Hypothalamus (tissue), 51 donors: Measurements from ENCODE around the gene CFAP299.

ENCODE experiments used
- DNase-seq, 51 donors: peaks; one replicate each; lab custom pipeline; 2025; lab: John Stamatoyannopoulos, UW

The CFAP299 gene

DNA sequence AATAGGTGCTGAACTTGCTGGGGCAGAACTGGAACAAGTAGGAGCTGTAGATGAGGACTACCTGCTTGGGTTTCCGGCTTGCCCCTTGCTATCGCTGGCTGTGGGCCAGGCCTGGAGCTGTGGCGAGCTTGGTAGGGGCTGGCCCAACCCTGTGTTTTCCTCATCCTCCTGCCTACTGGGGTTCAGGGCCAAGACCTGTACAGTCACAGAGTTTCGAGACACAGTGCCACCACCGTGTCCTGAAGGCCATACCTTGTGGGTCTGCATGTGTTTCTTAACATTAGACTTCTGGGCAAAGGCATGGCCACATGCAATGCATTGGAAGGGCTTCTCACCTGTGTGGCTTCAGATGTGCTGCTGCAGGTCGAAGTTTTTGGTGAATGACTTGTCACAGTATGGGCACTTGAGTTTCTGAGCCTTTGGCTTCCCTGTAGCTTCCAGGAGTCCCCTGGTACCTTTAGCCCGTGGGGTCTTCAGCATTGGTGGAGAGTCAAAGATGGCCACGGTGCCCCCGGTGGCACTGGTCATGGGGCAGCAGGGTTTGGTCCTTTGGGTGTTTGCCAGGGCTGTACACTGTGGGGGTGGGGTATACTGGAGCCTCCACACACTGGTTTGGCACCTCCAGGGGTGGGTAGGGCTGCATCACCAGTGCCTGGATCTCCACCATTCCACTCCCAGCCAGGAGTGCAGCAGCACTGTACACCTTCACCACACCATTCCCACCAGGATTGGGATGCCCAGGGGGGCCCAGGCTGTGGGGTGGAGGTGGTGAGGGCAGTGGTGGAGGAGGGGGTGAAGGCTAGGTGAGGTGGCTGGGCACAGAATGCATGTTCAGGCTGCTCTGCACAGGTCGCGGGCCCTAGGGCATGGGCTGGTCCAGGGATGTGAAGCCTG is 52.1 kb downstream of the CFAP299 start:
- DNase-seq = no peak

GRCh38 chr4:80388284-80388607 is 52.7 kb downstream of the CFAP299 start:
- DNase-seq = no peak

GRCh38 chr4:80390178-80390577 is 54.6 kb downstream of the CFAP299 start:
- DNase-seq = no peak

DNA sequence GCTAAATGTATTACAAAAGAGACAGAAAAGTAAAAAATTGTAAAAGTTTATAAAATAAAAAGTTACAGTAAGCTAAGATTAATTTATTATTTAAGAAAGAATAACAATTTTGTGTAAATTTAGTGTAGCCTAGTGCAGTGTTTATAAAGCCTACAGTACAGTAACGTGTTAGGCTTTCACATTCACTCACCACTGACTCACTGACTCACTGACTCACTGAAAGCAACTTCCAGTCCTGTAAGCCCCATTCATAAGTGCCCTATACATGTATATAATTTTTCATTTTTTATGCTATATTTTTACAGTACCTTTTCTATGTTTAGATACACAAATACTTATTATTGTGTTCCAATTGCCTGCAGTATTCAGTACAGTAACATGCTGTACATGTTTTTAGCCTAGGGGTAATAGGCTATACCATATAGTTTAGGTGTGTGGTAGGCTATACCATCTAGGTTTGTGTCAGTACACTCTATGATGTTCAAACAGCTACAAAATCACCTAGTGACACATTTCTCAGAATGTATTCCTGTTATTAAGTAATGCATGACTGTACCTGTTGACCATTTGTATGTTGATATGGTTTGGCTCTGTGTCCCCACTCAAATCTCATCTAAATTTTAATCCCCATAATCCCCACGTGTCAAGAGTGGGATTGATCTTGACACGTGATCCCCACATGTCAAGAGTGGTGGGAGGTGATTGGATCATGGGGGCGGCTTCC is 57.9 kb downstream of the CFAP299 start:
- DNase-seq = no peak

DNA sequence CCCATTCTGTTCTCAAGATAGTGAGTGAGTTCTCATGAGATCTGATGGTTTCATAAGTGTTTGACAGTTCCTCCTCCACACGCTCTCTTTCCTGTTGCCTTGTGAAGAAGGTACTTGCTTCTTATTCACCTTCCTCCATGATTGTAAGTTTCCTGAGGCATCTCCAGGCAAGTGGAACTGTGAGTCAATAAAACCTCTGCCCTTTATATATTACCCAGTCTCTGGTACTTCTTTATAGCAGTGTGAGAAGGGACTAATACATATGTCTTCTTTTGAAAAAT is 58.4 kb downstream of the CFAP299 start:
- DNase-seq = no peak

DNA sequence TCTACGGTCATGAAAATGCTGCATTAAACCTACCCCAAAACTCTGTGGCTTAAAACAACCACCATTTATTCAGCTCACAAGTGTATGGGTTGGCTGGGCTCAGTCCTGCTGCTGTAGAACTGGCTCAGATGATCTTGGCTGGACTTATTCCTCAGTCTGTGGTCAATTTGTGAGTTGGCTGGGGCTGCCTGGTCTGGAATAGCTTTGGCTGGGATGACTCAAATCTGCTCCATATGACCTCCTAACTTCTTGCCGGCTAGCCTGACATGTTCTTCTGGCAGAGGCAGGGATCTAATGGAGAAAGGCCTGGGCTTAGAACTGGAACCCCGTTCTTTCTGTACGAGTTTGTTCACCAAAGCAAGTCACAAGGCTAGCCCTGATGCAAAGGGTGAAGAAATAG is 71.7 kb downstream of the CFAP299 start:
- no peak for DNase-seq

- DNase-seq = no peak
Measured at GRCh38 chr4:80409809-80410208, 74.3 kb downstream of the CFAP299 start.

DNA sequence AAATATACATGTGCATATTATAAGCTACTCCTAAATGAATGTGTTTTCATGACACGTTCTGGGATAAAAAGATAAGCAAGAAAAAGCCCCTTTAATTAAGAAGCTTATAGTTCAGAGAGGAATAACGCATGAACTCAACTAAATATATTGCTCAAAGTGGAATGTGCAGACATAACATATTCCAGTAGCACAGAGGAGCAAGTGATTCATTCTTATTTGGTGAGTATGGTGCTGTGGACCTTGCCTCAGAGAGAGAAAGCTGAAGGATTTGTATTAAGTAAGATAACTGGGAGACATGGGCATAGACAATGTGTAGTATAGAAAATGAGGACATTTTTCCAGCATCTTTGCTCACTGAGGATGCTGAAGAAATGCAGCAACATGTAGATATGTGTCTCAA is 76.8 kb downstream of the CFAP299 start:
- no peak for DNase-seq

- no peak for DNase-seq
Measured at GRCh38 chr4:80413086-80413485, 77.6 kb downstream of the CFAP299 start.

DNA sequence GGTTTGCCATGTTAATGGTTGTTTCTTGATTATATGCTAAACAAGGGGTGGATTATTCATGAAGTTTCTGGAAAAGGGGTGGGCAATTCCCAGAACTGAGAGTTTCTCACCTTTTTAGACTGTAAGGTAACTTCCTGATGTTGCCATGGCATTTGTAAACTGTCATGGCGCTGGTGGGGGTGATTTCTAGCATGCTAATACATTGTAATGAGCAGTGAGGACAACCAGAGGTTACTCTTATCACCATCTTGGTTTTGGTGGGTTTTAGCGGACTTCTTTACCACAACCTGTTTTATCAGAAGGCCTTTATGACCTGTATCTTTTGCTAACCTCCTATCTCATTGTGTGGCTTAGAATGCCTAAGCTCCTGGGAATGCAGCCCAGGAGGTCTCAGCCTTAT is 81.5 kb downstream of the CFAP299 start:
- no peak for DNase-seq

DNA sequence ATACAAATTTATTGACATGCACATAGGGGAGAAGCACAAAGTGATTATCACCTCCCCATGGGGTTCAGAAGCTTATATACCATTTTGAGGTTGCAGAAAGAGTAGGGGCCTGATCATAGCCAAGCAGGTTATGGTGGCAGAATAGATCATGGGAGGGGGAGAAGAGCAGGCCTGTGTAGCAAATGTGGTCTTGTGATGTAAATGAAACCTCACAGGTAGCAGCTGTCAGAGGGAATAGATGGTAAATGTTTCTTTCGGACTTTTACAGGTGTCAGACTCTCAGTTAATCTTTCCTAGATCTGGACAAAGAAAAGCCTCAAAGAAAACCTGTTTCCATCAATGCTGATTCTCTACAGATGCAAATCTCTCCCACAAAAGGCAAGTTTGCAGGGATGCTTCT is 84.4 kb downstream of the CFAP299 start:
- no peak for DNase-seq

GRCh38 chr4:80420638-80421037 is 85.1 kb downstream of the CFAP299 start:
- DNase-seq = no peak

- no peak for DNase-seq
Measured at GRCh38 chr4:80422727-80423404, 87.3 kb downstream of the CFAP299 start.

GRCh38 chr4:80423553-80424224 is 88.2 kb downstream of the CFAP299 start:
- no peak for DNase-seq

DNA sequence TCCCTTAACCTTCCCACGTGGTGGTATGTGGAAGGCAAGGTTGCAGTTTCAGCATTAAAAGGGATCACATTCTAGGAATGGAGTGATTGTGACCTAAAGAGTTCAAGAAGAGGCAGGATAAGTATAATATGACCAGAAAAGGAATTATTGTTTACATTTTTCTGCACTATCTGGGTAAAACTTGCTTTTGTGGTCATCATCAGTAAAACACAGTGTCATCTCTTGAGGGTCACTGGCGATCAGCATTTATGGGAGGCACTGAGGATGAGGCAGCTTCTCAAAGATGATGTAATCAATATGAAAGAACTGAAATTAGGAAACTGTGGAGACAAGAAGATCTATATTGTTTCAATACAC is 88.7 kb downstream of the CFAP299 start:
- no peak for DNase-seq

- no peak for DNase-seq
Measured at GRCh38 chr4:80425124-80426100, 89.9 kb downstream of the CFAP299 start.

- no peak for DNase-seq
Measured at GRCh38 chr4:80431203-80431965, 95.9 kb downstream of the CFAP299 start.

GRCh38 chr4:80434238-80434637 is 98.7 kb downstream of the CFAP299 start:
- no peak for DNase-seq

GRCh38 chr4:80438016-80438415 is 102.5 kb downstream of the CFAP299 start:
- no peak for DNase-seq
